Measurements from ENCODE around the gene TENM4.

Gene TENM4

GRCh38 chr11:78784321-78785061 is 656.3 kb downstream of the TENM4 start:
- no peak for DNase-seq (ENCODE audit: low spot score)

GRCh38 chr11:78783846-78784245 is 657.0 kb downstream of the TENM4 start:
- no peak for DNase-seq (ENCODE audit: low spot score)

- DNase-seq (ENCODE audit: low spot score), result no peak
Observed at GRCh38 chr11:78783301-78783700, 657.5 kb downstream of the TENM4 start.

GRCh38 chr11:78782725-78783124 is 658.1 kb downstream of the TENM4 start:
- no peak for DNase-seq (ENCODE audit: low spot score)

- no peak for DNase-seq (ENCODE audit: low spot score)
Observed at GRCh38 chr11:78780889-78781288, 659.9 kb downstream of the TENM4 start.

GRCh38 chr11:78773492-78773891 is 667.3 kb downstream of the TENM4 start:
- DNase-seq (ENCODE audit: low spot score), result no peak

- no peak for DNase-seq (ENCODE audit: low spot score)
Observed at GRCh38 chr11:78773077-78773476, 667.8 kb downstream of the TENM4 start.

- no peak for DNase-seq (ENCODE audit: low spot score)
Observed at GRCh38 chr11:78772186-78772585, 668.6 kb downstream of the TENM4 start.

GRCh38 chr11:78770931-78771330 is 669.9 kb downstream of the TENM4 start:
- no peak for DNase-seq (ENCODE audit: low spot score)

GRCh38 chr11:78768971-78769370 is 671.9 kb downstream of the TENM4 start:
- DNase-seq (ENCODE audit: low spot score), result no peak

- DNase-seq (ENCODE audit: low spot score), result no peak
Observed at GRCh38 chr11:78768345-78768744, 672.5 kb downstream of the TENM4 start.

- no peak for DNase-seq (ENCODE audit: low spot score)
Observed at GRCh38 chr11:78767027-78767932, 673.5 kb downstream of the TENM4 start.

- no peak for DNase-seq (ENCODE audit: low spot score)
Observed at GRCh38 chr11:78764946-78765345, 675.9 kb downstream of the TENM4 start.

GRCh38 chr11:78763664-78764063 is 677.2 kb downstream of the TENM4 start:
- no peak for DNase-seq (ENCODE audit: low spot score)

GRCh38 chr11:78762105-78762504 is 678.7 kb downstream of the TENM4 start:
- DNase-seq (ENCODE audit: low spot score), result no peak

GRCh38 chr11:78759071-78759470 is 681.8 kb downstream of the TENM4 start:
- no peak for DNase-seq (ENCODE audit: low spot score)

GRCh38 chr11:78753297-78753696 is 687.5 kb downstream of the TENM4 start:
- no peak for DNase-seq (ENCODE audit: low spot score)

- DNase-seq (ENCODE audit: low spot score), result no peak
Observed at GRCh38 chr11:78752494-78752893, 688.3 kb downstream of the TENM4 start.

- DNase-seq (ENCODE audit: low spot score), result no peak
Observed at GRCh38 chr11:78748918-78749690, 691.7 kb downstream of the TENM4 start.

GRCh38 chr11:78744949-78745348 is 695.9 kb downstream of the TENM4 start:
- no peak for DNase-seq (ENCODE audit: low spot score)

- DNase-seq (ENCODE audit: low spot score), result no peak
Observed at GRCh38 chr11:78744202-78744601, 696.6 kb downstream of the TENM4 start.

- no peak for DNase-seq (ENCODE audit: low spot score)
Observed at GRCh38 chr11:78742430-78742829, 698.4 kb downstream of the TENM4 start.

Measured in CD4-positive, alpha-beta T cell treated with Interleukin-2 at 100 ng/mL for 4 hours (primary cell).